Hepatocyte (in vitro differentiated cells): ENCODE results near the gene TPM4.

Experiments used
- CTCF ChIP-seq: fragments of 200-600 bp; sonication (generic); IDR thresholded peaks from 2 replicates; pipeline ENCODE4 v1.5.1; 2016; ENCODE audit warnings: antibody characterized with exemption, mild to moderate bottlenecking; ENCODE audit not compliant: poor library complexity
- EZH2phosphoT487 ChIP-seq: fragments of 200-600 bp; sonication (generic); IDR thresholded peaks from one replicate; pipeline ENCODE4 v1.6.1; 2018; ENCODE audit warnings: antibody characterized with exemption, mild to moderate bottlenecking, low read depth, moderate library complexity; ENCODE audit not compliant: unreplicated experiment, severe bottlenecking

- TF ChIP-seq EZH2phosphoT487 (no peak), CTCF (no peak)
Measured at GRCh38 chr19:16115301-16116039, 39.2 kb downstream of the TPM4 start.
